Stomach (tissue), 4 donors: Measurements from ENCODE around the gene CFAP46.

ENCODE experiments used
- CTCF ChIP-seq, 7 experiments: fragments of 450-650 bp in 4 of 7; fragments of 200-600 bp in 3 of 7; sonication (generic) in 3 of 7; IDR thresholded peaks; one replicate each; pipeline ENCODE4 v1.5.1; 2016 to 2019; ENCODE audit warnings: antibody characterized with exemption in 7 of 7, control low read depth in 2 of 7, mild to moderate bottlenecking in 1 of 7
- POLR2A ChIP-seq, 4 donors: fragments of 450-650 bp; IDR thresholded peaks; one replicate each; pipeline ENCODE4 v1.6.1; 2016; ENCODE audit warnings: antibody characterized with exemption in 4 of 4, control low read depth in 2 of 4, mild to moderate bottlenecking in 1 of 4, moderate library complexity in 1 of 4
- POLR2AphosphoS5 ChIP-seq, 3 donors: sonication (generic); formaldehyde crosslinking; IDR thresholded peaks; one replicate each; pipeline ENCODE4 v1.6.1; 2016; ENCODE audit warnings: antibody characterized with exemption in 3 of 3

- TF ChIP-seq POLR2A (IDR thresholded peaks at IDR 0.05) (no peak), CTCF (IDR thresholded peaks at IDR 0.05) (no peak), POLR2AphosphoS5 (IDR thresholded peaks at IDR 0.05) (no peak)
Measured at GRCh38 chr10:132780356-132780755, 162.0 kb downstream of the CFAP46 start.
